GM11168 (cell line): ENCODE data around the gene GATD1.
"Not testable (repeated sequence)": the region's sequence is repeated elsewhere in the genome, so short reads cannot be mapped to it uniquely, and the experiment has no call there.

ENCODE experiments used
- in situ Hi-C: fragments of 300-500 bp; cut with MboI; formaldehyde crosslinking; loops from one replicate; pipeline ENCODE4 v1.12.0; 2022; ENCODE audit warnings: low sequenced_read_pairs; ENCODE audit not compliant: unreplicated experiment

Gene GATD1

DNA sequence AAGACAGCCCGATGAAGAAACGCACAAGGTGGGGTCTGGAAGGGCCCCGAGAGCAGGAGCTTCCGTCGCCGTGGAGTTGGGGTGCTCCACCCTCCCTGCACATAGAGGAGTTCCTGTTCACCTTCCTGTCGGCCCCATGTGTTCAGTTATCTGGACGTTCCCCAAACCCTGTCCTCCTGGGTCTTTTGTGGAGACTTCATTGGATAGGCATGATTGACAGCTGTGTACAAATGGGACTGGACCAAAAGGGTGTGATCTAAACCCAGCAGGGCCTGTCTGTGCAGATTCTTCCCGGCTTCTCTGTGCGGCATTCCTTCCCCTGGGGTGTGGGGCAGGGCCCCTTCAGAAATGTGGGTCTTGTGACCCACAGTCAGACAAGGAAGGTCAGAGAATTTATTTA lies 39.4 kb downstream of the GATD1 start:
- in situ Hi-C loops: not testable (repeated sequence)

- in situ Hi-C loops: no loop called here
Observed at GRCh38 chr11:737366-737765, 39.9 kb downstream of the GATD1 start.

- in situ Hi-C loops: not testable (repeated sequence)
Observed at GRCh38 chr11:734541-734940, 42.7 kb downstream of the GATD1 start.

- in situ Hi-C loops: no loop called here
Observed at GRCh38 chr11:733072-733471, 44.2 kb downstream of the GATD1 start.

GRCh38 chr11:729492-730074 lies 47.7 kb downstream of the GATD1 start:
- in situ Hi-C loops: no loop called here

GRCh38 chr11:728901-729491 lies 48.3 kb downstream of the GATD1 start:
- in situ Hi-C loops: no loop called here

DNA sequence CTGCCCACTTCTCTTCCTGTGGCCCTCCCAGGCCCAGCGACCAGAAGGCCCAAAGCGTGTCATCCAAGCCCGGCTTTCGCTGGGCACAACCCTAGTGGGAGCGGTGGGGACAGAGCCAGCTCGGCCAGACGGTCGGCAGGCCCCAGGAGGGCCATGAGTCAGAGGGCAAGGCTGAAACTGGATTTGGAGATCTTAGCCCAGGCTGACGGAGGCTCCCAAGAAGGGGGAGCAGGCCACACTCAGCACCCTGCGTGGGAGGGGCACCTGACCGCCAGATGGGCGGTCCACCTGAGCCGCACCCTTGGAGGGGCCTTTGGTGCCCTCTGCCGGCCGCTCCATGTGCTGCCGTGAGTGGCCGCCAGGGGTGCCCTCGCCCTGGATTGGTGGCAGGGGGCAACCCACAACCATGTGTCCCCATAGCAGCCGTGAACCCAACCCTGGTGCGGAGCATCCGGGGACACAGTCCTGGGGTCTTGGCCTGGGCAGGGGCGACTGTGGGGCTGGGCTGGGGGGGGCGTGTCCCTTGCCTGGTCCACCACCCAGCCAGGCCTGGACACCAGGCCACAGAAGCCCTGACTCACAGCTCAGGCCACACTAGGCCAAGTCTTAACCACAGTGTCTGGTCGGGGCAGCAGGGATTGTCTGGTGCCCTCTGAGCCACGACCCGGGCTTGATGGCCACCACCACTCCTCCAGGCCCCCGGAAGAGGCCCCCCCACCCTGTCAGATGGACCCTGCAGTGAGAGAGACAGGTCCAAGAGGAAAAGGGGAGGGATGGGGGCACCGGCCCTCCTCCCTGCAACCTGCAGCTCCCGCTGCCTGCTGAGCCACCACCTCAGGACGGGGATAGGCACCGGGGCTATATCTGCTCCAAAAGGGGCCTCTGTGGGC lies 49.2 kb downstream of the GATD1 start:
- in situ Hi-C loops: no loop called here

DNA sequence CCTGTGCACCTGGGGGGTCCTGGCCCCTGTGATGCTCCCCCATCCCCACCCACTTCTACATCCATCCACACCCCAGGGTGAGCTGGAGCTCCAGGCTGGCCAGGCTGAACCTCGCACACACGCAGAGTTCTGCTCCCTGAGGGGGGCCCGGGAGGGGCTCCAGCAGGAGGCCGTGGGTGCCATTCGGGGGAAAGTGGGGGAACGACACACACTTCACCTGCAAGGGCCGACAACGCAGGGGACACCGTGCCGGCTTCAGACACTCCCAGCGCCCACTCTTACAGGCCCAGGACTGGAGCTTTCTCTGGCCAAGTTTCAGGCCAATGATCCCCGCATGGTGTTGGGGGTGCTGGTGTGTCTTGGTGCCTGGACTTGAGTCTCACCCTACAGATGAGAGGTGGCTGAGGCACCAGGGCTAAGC lies 50.0 kb downstream of the GATD1 start:
- in situ Hi-C loops: no loop called here

- in situ Hi-C loops: no loop called here
Observed at GRCh38 chr11:726278-727220, 50.7 kb downstream of the GATD1 start.

- in situ Hi-C loops: no loop called here
Observed at GRCh38 chr11:725624-726202, 51.6 kb downstream of the GATD1 start.

DNA sequence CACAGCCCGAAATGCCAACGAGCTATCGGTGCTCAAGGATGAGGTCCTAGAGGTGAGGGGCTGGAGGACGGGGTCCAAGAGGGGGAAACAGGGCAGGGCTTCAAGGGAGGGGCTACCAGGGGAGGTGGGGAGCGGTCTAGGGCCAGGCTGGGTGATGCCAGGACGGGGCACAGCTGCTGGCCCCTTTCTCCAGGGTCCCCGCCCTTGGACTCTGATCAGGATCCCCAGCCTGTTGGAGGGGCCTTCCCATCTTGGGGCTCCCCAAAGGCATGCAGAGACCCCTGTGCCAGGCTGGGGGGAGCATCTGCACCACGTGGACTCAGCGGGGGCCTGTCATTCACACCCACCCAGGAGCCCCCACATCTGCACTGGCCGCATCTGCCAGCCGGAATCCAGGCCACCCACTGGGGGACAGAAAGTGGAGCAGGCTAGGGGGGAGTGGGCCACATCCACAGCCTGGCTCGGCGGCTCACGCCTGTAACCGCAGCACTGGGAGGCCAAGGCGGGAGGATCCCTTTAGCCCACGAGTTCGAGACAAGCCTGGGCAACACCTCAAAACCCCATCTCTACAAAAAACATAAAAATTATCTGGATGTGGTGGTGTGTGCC lies 52.4 kb downstream of the GATD1 start:
- in situ Hi-C loops: no loop called here

DNA sequence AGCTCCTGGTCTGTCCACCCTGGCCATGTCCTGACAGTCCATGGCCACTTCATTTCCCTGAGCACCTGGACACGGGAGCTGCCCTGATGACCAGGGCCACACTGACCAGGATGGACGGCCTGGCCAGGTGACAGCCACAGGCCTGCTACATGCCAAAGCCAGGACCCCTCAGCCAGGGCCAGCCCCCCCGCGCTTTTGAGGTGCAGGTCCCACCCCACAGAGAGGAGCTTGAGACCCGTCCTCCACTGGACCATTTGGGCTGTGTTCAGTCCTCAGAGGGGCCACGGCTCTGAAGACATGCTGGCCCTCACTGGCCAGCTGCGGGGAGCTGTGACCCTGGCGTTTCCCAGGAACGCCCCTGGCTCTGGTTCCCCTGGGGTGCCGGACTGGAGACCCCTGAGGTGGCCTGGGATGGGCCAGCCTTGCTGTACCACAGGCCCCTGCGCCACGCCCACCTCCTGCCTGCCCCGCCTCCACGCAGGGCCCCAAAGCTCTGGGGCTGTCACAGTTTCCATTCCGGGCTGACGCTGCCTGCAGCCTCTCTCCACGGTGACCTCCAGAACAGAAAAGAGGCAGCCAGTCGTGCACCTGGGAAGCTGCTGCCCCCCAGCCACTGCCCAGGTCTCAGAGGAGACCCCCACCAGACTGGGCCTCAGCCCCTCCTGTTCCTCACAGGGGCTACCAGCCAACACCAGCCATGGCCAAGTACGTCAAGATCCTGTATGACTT lies 53.1 kb downstream of the GATD1 start:
- in situ Hi-C loops: no loop called here

- in situ Hi-C loops: no loop called here
Observed at GRCh38 chr11:723120-723883, 54.0 kb downstream of the GATD1 start.

DNA sequence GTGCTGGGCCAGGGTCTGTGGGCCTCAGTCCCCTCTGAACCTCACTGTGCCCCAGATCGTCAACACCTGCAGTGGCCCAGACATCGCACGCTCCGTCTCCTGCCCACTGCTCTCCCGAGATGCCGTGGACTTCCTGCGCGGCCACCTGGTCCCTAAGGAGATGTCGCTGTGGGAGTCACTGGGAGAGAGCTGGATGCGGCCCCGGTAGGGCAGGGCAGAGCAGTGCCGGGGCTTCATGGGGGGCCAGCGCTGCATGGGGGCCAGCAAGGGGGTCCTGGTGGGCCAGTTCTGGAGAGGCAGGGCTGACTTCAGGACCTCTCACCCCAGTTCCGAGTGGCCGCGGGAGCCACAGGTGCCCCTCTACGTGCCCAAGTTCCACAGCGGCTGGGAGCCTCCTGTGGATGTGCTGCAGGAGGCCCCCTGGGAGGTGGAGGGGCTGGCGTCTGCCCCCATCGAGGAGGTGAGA lies 54.9 kb downstream of the GATD1 start:
- in situ Hi-C loops: no loop called here

GRCh38 chr11:721741-722345 lies 55.4 kb downstream of the GATD1 start:
- in situ Hi-C loops: no loop called here

DNA sequence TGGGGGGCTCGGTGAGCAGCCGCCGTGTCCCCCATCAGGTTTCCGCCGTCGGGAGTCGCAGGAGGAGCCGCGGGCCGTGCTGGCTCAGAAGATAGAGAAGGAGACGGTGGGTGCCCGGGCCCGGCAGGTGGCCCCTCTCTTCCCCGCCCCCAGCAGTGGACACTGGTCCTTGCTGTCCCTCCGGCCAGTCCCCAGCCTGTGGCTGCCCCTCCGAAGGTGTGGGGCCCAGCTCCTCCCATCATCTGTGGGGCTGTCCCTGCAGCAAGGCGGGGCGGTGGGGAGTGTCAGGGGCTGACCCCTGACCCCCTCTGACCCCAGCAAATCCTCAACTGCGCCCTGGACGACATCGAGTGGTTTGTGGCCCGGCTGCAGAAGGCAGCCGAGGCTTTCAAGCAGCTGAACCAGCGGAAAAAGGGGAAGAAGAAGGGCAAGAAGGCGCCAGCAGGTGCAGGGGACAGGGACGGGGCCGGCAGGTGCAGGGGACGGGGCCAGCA lies 56.0 kb downstream of the GATD1 start:
- in situ Hi-C loops: no loop called here

GRCh38 chr11:720642-721246 lies 56.5 kb downstream of the GATD1 start:
- in situ Hi-C loops: no loop called here
